Heart right ventricle (tissue), 16 donors: ENCODE data around the gene ABCF3. TPM values are rescaled to one million over a fixed set of nuclear protein-coding genes. Genes with fewer than 3 reads are reported as not detected.

Experiments
- ATAC-seq, 8 donors: fragments of 200-7000 bp; cut with Tn5 transposase; one replicate each; pipeline ENCODE4 v1.9.1; 2020; ENCODE audit warnings: mild to moderate bottlenecking in 8 of 8, moderate library complexity in 8 of 8, moderate number of reproducible peaks in 1 of 8
- DNase-seq, 2 donors: peaks; one replicate each; pipeline ENCODE4 v3.0.0-alpha.2; 2020
- H3K27ac ChIP-seq, 10 donors: fragments of 200-600 bp; sonication (generic) in 2 of 10; one replicate each; pipeline versions ENCODE4 v1.5.0 to v1.8.0; 2020 to 2022; ENCODE audit warnings: mild to moderate bottlenecking in 3 of 10
- H3K27me3 ChIP-seq, 7 donors: fragments of 200-600 bp; one replicate each; pipeline ENCODE4 v1.8.0; 2021 to 2022; ENCODE audit warnings: mild to moderate bottlenecking in 2 of 7
- H3K36me3 ChIP-seq, 9 donors: fragments of 200-600 bp; sonication (generic) in 1 of 9; one replicate each; pipeline versions ENCODE4 v1.5.0 to v1.8.0; 2020 to 2022; ENCODE audit warnings: mild to moderate bottlenecking in 2 of 9
- H3K4me1 ChIP-seq, 9 donors: fragments of 200-600 bp; sonication (generic) in 1 of 9; one replicate each; pipeline versions ENCODE4 v1.5.0 to v1.8.0; 2020 to 2022; ENCODE audit warnings: mild to moderate bottlenecking in 4 of 9
- H3K4me3 ChIP-seq, 10 donors: fragments of 200-600 bp; sonication (generic) in 2 of 10; one replicate each; pipeline versions ENCODE4 v1.5.0 to v1.8.0; 2020 to 2022; ENCODE audit warnings: mild to moderate bottlenecking in 7 of 10, moderate library complexity in 2 of 10
- H3K9me3 ChIP-seq, 11 donors: fragments of 200-600 bp in 10 of 11; sonication (generic) in 2 of 11; one replicate each; pipeline versions ENCODE4 v1.5.0 to v1.8.0; 2013 to 2022; ENCODE audit warnings: mild to moderate bottlenecking in 2 of 11, control low read depth in 1 of 11, moderate library complexity in 1 of 11
- CTCF ChIP-seq, 9 donors: fragments of 200-600 bp; sonication (generic) in 2 of 9; IDR thresholded peaks; one replicate each; pipeline versions ENCODE4 v1.5.0 to v1.8.0; 2021 to 2022; ENCODE audit warnings: antibody characterized with exemption in 9 of 9, mild to moderate bottlenecking in 5 of 9, moderate library complexity in 1 of 9
- WGBS, 2 donors: extraction: QIAGEN DNeasy Blood & Tissue Kit; methylation state at CpG; one replicate each; pipeline ENCODE4 v1.1.7; 2013; ENCODE audit warnings: inconsistent platforms in 1 of 2; 5-methylcytosine and 5-hydroxymethylcytosine counted together
- intact Hi-C, 10 donors: fragments of 100-400 bp; cut with DNase I; formaldehyde crosslinking; loops; one replicate each; pipeline versions ENCODE4 v1.11.1 to v1.14.2; 2022
- polyA plus RNA-seq, 2 donors: library from polyadenylated mRNA; stranded (reverse); fragments of 200-250 nt; gene quantifications; one replicate each; pipeline ENCODE4 v1.2.3, GENCODE V29; 2013
- total RNA-seq, 10 donors: library from RNA; stranded (reverse); fragmentation: NEBNext Ultra II Directional in 3 of 10; extraction: Animal tissue kit (Norgen Biotek cat#: 25700) in 3 of 10; gene quantifications; one replicate each; pipeline versions ENCODE4 v1.2.1 to v1.2.4, GENCODE V29; 2021 to 2023
- donor health status: Arrhythmogenic right ventricular cardiomyopathy.
- donor health status: ischemic (EF 13 %, LVEDD 7.1; RV severe dilation, severe dysfunction).
- donor health status: healthy with polysubstance abuse.
- donor health status: DM: no; HTN: yes; CAD: no.
- donor health status: DM: no; HTN: no; CAD: no.
- donor health status: ischemic (EF 25% LVEDD 6.9; RV normal size, moderate dysfunction).
- donor health status: ischemic (EF 25% LVEDD 5.7; RV mildly dilated, moderate dysfunction).
- donor health status: healthy.
- donor health status: DM: yes; HTN: yes; CAD: no.
- donor health status: Ischemic cardiomyopathy.
- donor health status: ischemic (EF 35%, LVEDD 5.7; RV mildly dilated, moderate dysfunction).
- donor health status: nonischemic (EF 11% LVEDD 7.7; RV severe dilation, severe dysfunction).
- donor health status: DM: yes; HTN: yes; CAD: no.
- donor health status: PGD.
- donor health status: ischemic (EF 29% LVEDD 5.4; RV normal size, mild dysfunction).
- donor health status: nonischemic (EF 23%, LVEDD 6.1; RV moderate dilation, normal function).

ABCF3 gene
- total and polyA plus RNA-seq, 12 donors = 60.1 to 90.7 (median 73.3) TPM

- no peak for TF ChIP-seq CTCF (IDR thresholded peaks at IDR 0.05)
- ATAC-seq = no peak
- no peak overlapping the region for H3K4me3 ChIP-seq
- 93 to 96% methylated on average over 13 of the region's 13 CpGs for WGBS, 2 donors
- no peaks in the 10 kb centered on the region for H3K9me3 ChIP-seq
- H3K4me1 ChIP-seq = peaks cover 11 to 35% (median 30%) of the 10 kb centered on the region in 9 donors
- no peaks in the 10 kb centered on the region for H3K27me3 ChIP-seq
- no peak for DNase-seq
- H3K36me3 ChIP-seq = peaks cover 12 to 80% (median 54%) of the 10 kb centered on the region in 9 donors
- no peak overlapping the region for H3K27ac ChIP-seq
- intact Hi-C loops = loop anchor here in 6 of 10 donors (5.0 to 10.0 kb wide), 8 partner anchors 42 to 172 kb away; partner anchors contain the start of genes ALG3 (in 5 of the 6), EEF1AKMT4 (in 5 of the 6), ABCC5 (in 1 of the 6) and EIF2B5 (in 1 of the 6)
These were observed 3.4 kb downstream of the ABCF3 start for GRCh38 chr3:184189421-184189820.

- H3K27ac ChIP-seq = no peak overlapping the region
- no peak for ATAC-seq
- 95 to 96% methylated on average over 10 of the region's 10 CpGs for WGBS, 2 donors
- H3K9me3 ChIP-seq = no peaks in the 10 kb centered on the region
- no peak overlapping the region for H3K4me3 ChIP-seq
- no peaks in the 10 kb centered on the region for H3K27me3 ChIP-seq
- TF ChIP-seq CTCF (IDR thresholded peaks at IDR 0.05) = no peak
- peaks cover 0 to 11% (median 7%) of the 10 kb centered on the region in 9 donors for H3K4me1 ChIP-seq
- peaks cover 12 to 88% (median 56%) of the 10 kb centered on the region in 9 donors for H3K36me3 ChIP-seq
- no peak for DNase-seq
- intact Hi-C loops = no loop called here
These were observed 6.9 kb downstream of the ABCF3 start for GRCh38 chr3:184192889-184193288.

GRCh38 chr3:184193991-184194539, 8.1 kb downstream of the ABCF3 start:
- intact Hi-C loops = no loop called here
- Histone ChIP-seq H3K36me3 (peaks cover 6 to 77% (median 54%) of the 10 kb centered on the region in 9 donors), H3K27me3 (no peaks in the 10 kb centered on the region)

GRCh38 chr3:184196536-184196935, 10.5 kb downstream of the ABCF3 start:
- no peak for TF ChIP-seq CTCF (IDR thresholded peaks at IDR 0.05)
- intact Hi-C loops = no loop called here
- Histone ChIP-seq H3K27ac (no peak overlapping the region), H3K9me3 (no peaks in the 10 kb centered on the region), H3K27me3 (no peaks in the 10 kb centered on the region), H3K4me1 (no peaks in the 10 kb centered on the region), H3K36me3 (peaks cover 5 to 52% (median 32%) of the 10 kb centered on the region in 9 donors), H3K4me3 (no peak overlapping the region)
- ATAC-seq (peak in 1 of 8 donors; percentile 22), DNase-seq (no peak)
- WGBS, 2 donors = 87 to 89% methylated on average over 6 of the region's 6 CpGs

More at GRCh38 chr3:184193991-184194539, 8.1 kb downstream of the ABCF3 start:
- Histone ChIP-seq H3K27ac (no peak overlapping the region), H3K4me1 (no peaks in the 10 kb centered on the region), H3K9me3 (no peaks in the 10 kb centered on the region), H3K4me3 (no peak overlapping the region)
- no peak for DNase-seq
- 85 to 86% methylated on average over 9 of the region's 9 CpGs for WGBS, 2 donors
- no peak for ATAC-seq
- TF ChIP-seq CTCF (IDR thresholded peaks at IDR 0.05) = no peak
